NT2/D1 (cell line): ENCODE measurements around the gene ELF3.

Experiments
- SUZ12 ChIP-seq: IDR thresholded peaks from 2 replicates; pipeline ENCODE4 v1.6.1; 2011; ENCODE audit not compliant: insufficient read length, insufficient read depth; ENCODE audit errors: extremely low read depth
- ZNF274 ChIP-seq: IDR thresholded peaks from 2 replicates; pipeline ENCODE4 v1.6.1; 2011; ENCODE audit warnings: mild to moderate bottlenecking, low read depth, low read length

GRCh38 chr1:201982082-201982622 is 28.2 kb upstream of the ELF3 start:
- no peak for TF ChIP-seq ZNF274
- no peak for TF ChIP-seq SUZ12
